A549 (cell line): ENCODE results near the gene GRID1. TPM values are rescaled to one million over a fixed set of nuclear protein-coding genes. Genes with fewer than 3 reads are reported as not detected.

Experiments used
- ATAC-seq, 2 experiments: fragments of 200-7000 bp in 1 of 2; fragments of >200 bp in 1 of 2; cut with Nextera tagmentation in 1 of 2; cut with Tn5 transposase in 1 of 2; 3 replicates each; pipeline versions ENCODE4 v1.8.0 to v1.9.1; 2018 to 2020; ENCODE audit warnings: mild to moderate bottlenecking in 1 of 2, moderate library complexity in 1 of 2
- CTCF ChIA-PET: fragments of 300-600 bp; sonication (Branson Sonifier 250); formaldehyde crosslinking; extraction: SDS; loops from one replicate; lab custom pipeline; 2021; ENCODE audit warnings: antibody characterized with exemption, inconsistent platforms; lab: Yijun Ruan, JAX
- POLR2A ChIA-PET: fragments of 350-600 bp; formaldehyde crosslinking; extraction: SDS; loops from one replicate; lab custom pipeline; 2021; ENCODE audit warnings: antibody characterized with exemption, inconsistent platforms; lab: Yijun Ruan, JAX
- DNase-seq, 2 experiments: peaks; one replicate each; pipeline versions ENCODE4 v3.0.0 to v3.0.0-alpha.2; 2011 to 2016; ENCODE audit warnings: low read depth in 1 of 2, low spot score in 1 of 2
- FAIRE-seq: peaks from 2 replicates; lab custom pipeline; 2011; peaks lifted over from hg19 to GRCh38; lab: Jason Lieb, UNC
- H3K27ac ChIP-seq, 2 experiments: fragments of >200 bp; sonication (Bioruptor Twin); formaldehyde crosslinking; 3 replicates each; pipeline ENCODE4 v1.5.1; 2016 to 2017
- H3K4me1 ChIP-seq: fragments of >200 bp; sonication (Bioruptor Twin); formaldehyde crosslinking; 3 replicates; pipeline ENCODE4 v1.6.1; 2016
- H3K4me2 ChIP-seq: fragments of >200 bp; sonication (Bioruptor Twin); formaldehyde crosslinking; 3 replicates; pipeline ENCODE4 v1.6.1; 2016
- H3K4me3 ChIP-seq: fragments of >200 bp; sonication (Bioruptor Twin); formaldehyde crosslinking; 3 replicates; pipeline ENCODE4 v1.5.1; 2016
- H3K9me3 ChIP-seq: fragments of >200 bp; sonication (Bioruptor Twin); formaldehyde crosslinking; 3 replicates; pipeline ENCODE4 v1.6.1; 2016
- BCL3 ChIP-seq: fragments of >200 bp; sonication (Bioruptor Twin); formaldehyde crosslinking; IDR thresholded peaks from 3 replicates; pipeline ENCODE4 v1.6.1; 2016
- BHLHE40 ChIP-seq: IDR thresholded peaks from 2 replicates; pipeline ENCODE4 v1.6.1; 2012; ENCODE audit warnings: low read depth, low read length, inconsistent platforms
- CBX2 ChIP-seq: fragments of 200-600 bp; sonication (generic); IDR thresholded peaks from 2 replicates; pipeline ENCODE4 v1.6.1; 2016; ENCODE audit warnings: low read depth, mild to moderate bottlenecking, borderline replicate concordance
- CBX8 ChIP-seq: fragments of 200-600 bp; sonication (generic); IDR thresholded peaks from 2 replicates; pipeline ENCODE4 v1.6.1; 2016
- CEBPB ChIP-seq, 2 experiments: fragments of >200 bp in 1 of 2; sonication (Bioruptor Twin) in 1 of 2; formaldehyde crosslinking in 1 of 2; IDR thresholded peaks; 2 replicates each; pipeline ENCODE4 v1.6.1; 2012 to 2016
- EHF ChIP-seq: fragments of 250-450 bp; sonication (Bioruptor Pico); IDR thresholded peaks from 2 replicates; pipeline ENCODE4 v1.5.0; 2020; ENCODE audit warnings: mild to moderate bottlenecking
- ESRRA ChIP-seq: fragments of 150-350 bp; IDR thresholded peaks from 2 replicates; pipeline ENCODE4 v1.6.1; 2014; ENCODE audit warnings: mild to moderate bottlenecking, low read length, borderline replicate concordance
- FOXS1 ChIP-seq: fragments of 250-450 bp; sonication (Bioruptor Pico); IDR thresholded peaks from 2 replicates; pipeline ENCODE4 v1.5.0; 2020; ENCODE audit warnings: mild to moderate bottlenecking, moderate library complexity
- HMGXB4 ChIP-seq: fragments of 250-450 bp; sonication (Bioruptor Pico); IDR thresholded peaks from 2 replicates; pipeline ENCODE4 v1.5.0; 2021; ENCODE audit warnings: mild to moderate bottlenecking, moderate library complexity, borderline replicate concordance
- KDM1A ChIP-seq: fragments of 200-600 bp; sonication (generic); IDR thresholded peaks from 2 replicates; pipeline ENCODE4 v1.6.1; 2016; ENCODE audit warnings: low read depth, mild to moderate bottlenecking
- MAFK ChIP-seq: fragments of 450-650 bp; IDR thresholded peaks from 2 replicates; pipeline ENCODE4 v1.6.1; 2014; ENCODE audit not compliant: partially characterized antibody
- NPAS2 ChIP-seq: fragments of 250-450 bp; sonication (Bioruptor Pico); IDR thresholded peaks from 2 replicates; pipeline ENCODE4 v1.8.0; 2022; ENCODE audit warnings: mild to moderate bottlenecking, moderate library complexity, borderline replicate concordance
- NR3C1 ChIP-seq: fragments of >200 bp; sonication (Bioruptor Twin); formaldehyde crosslinking; IDR thresholded peaks from 3 replicates; pipeline ENCODE4 v1.6.1; 2017
- POLR2A ChIP-seq: IDR thresholded peaks from 2 replicates; pipeline ENCODE4 v1.6.1; 2012; ENCODE audit warnings: mild to moderate bottlenecking, low read length
- POLR2AphosphoS2 ChIP-seq: conservative IDR thresholded peaks from 2 replicates; pipeline ENCODE4 v1.6.1; 2012; ENCODE audit warnings: low read length, improper control_type of control experiment, inconsistent platforms
- RARB ChIP-seq: fragments of 250-450 bp; sonication (Bioruptor Pico); IDR thresholded peaks from 2 replicates; pipeline ENCODE4 v1.8.0; 2021; ENCODE audit warnings: mild to moderate bottlenecking, moderate library complexity
- RCOR1 ChIP-seq: fragments of 150-350 bp; IDR thresholded peaks from 2 replicates; pipeline ENCODE4 v1.6.1; 2014; ENCODE audit warnings: antibody characterized with exemption, low read length, low read depth
- REST ChIP-seq: fragments of 200-600 bp; sonication (generic); IDR thresholded peaks from 2 replicates; pipeline ENCODE4 v1.6.1; 2016; ENCODE audit warnings: antibody characterized with exemption, mild to moderate bottlenecking, moderate library complexity
- RNF2 ChIP-seq: fragments of 200-600 bp; sonication (generic); IDR thresholded peaks from 2 replicates; pipeline ENCODE4 v1.6.1; 2016; ENCODE audit warnings: low read depth, mild to moderate bottlenecking, antibody characterized with exemption, moderate library complexity, borderline replicate concordance
- ZFP36 ChIP-seq: fragments of 450-650 bp; IDR thresholded peaks from 2 replicates; pipeline ENCODE4 v1.6.1; 2014; ENCODE audit warnings: borderline replicate concordance; ENCODE audit not compliant: partially characterized antibody
- ZNF302 ChIP-seq: fragments of 250-450 bp; sonication (Bioruptor Pico); IDR thresholded peaks from 2 replicates; pipeline ENCODE4 v1.9.0; 2021; ENCODE audit warnings: inconsistent platforms, mild to moderate bottlenecking, moderate library complexity
- WGBS: methylation state at CpG from one replicate; pipeline ENCODE4 v1.1.6; 2017; ENCODE audit errors: missing lambda C conversion rate; 5-methylcytosine and 5-hydroxymethylcytosine counted together
- polyA plus RNA-seq, 4 experiments: library from polyadenylated mRNA; depleted of rRNA in 3 of 4; stranded (reverse); fragments of >200 nt; fragmentation: RNase III in 1 of 4; extraction: RNeasy Plus Mini Kit Qiagen cat#74134 plus additional on column Dnase treatment in 1 of 4; gene quantifications; 2 replicates in 3 of 4; 3 replicates in 1 of 4; pipeline ENCODE4 v1.2.3, GENCODE V29; 2011 to 2017

The GRID1 gene
- polyA plus RNA-seq, 2 of the 4 experiments (the other 2 are of a cell fraction) = 0.14 to 0.30 TPM

- ChIA-PET CTCF (no interaction called here), POLR2A (no interaction called here)
- FAIRE-seq (no peak), ATAC-seq (no peak), DNase-seq (no peak)
- Histone ChIP-seq H3K4me2 (no peak overlapping the region), H3K9me3 (no peaks in the 10 kb centered on the region), H3K27ac (no peak overlapping the region), H3K4me1 (no peaks in the 10 kb centered on the region), H3K4me3 (no peak overlapping the region)
- 22% methylated on average over 7 of the region's 7 CpGs for WGBS
- TF ChIP-seq BCL3 (no peak), RARB (CRISPR knock-in tag) (no peak), BHLHE40 (no peak), FOXS1 (CRISPR knock-in tag) (no peak), ZFP36 (no peak), POLR2A (no peak), CBX8 (no peak), RNF2 (no peak), KDM1A (no peak), ESRRA (no peak), RCOR1 (no peak), MAFK (no peak), POLR2AphosphoS2 (no peak), NPAS2 (CRISPR knock-in tag) (no peak), HMGXB4 (CRISPR knock-in tag) (no peak), CEBPB (IDR thresholded peaks at IDR 0.05) (no peak), EHF (CRISPR knock-in tag) (no peak)
These were observed 319.0 kb downstream of the GRID1 start for GRCh38 chr10:86047588-86047987.

- no peak overlapping the region for H3K4me2 ChIP-seq
- FAIRE-seq (no peak), DNase-seq (no peak), ATAC-seq (no peak)
- ChIA-PET POLR2A (no interaction called here), CTCF (no interaction called here)
- TF ChIP-seq ZNF302 (CRISPR knock-in tag) (no peak), CBX2 (no peak), REST (no peak), RNF2 (no peak), NR3C1 (no peak)
- H3K4me1 ChIP-seq = no peaks in the 10 kb centered on the region
- H3K27ac ChIP-seq = no peak overlapping the region
- H3K4me3 ChIP-seq = no peak overlapping the region
- WGBS = 8% methylated on average over 2 of the region's 2 CpGs
- H3K9me3 ChIP-seq = no peaks in the 10 kb centered on the region
These were observed 319.6 kb downstream of the GRID1 start for GRCh38 chr10:86046845-86047460.
